Body of pancreas (tissue), 4 donors: ENCODE data around the gene HEATR9.

ENCODE experiments used
- CTCF ChIP-seq, 7 experiments: fragments of 450-650 bp in 4 of 7; fragments of 200-600 bp in 3 of 7; sonication (generic) in 3 of 7; IDR thresholded peaks; one replicate each; pipeline ENCODE4 v1.5.1; 2016 to 2019; ENCODE audit warnings: antibody characterized with exemption in 7 of 7
- POLR2A ChIP-seq, 3 donors: fragments of 450-650 bp; IDR thresholded peaks; one replicate each; pipeline ENCODE4 v1.6.1; 2016; ENCODE audit warnings: antibody characterized with exemption in 3 of 3, mild to moderate bottlenecking in 2 of 3

- no peak for TF ChIP-seq POLR2A (IDR thresholded peaks at IDR 0.05)
- TF ChIP-seq CTCF (IDR thresholded peaks at IDR 0.05), result no peak
These were observed 34.8 kb upstream of the HEATR9 start for GRCh38 chr17:35903451-35903850.
